Spleen (tissue), 11 donors: ENCODE data around the gene SUMO4. TPM values are rescaled to one million over a fixed set of nuclear protein-coding genes. Genes with fewer than 3 reads are reported as not detected.

ENCODE experiments used
- DNase-seq: peaks from one replicate; pipeline ENCODE4 v3.0.0-alpha.2; 2020
- H3K27ac ChIP-seq, 8 donors: fragments of 200-600 bp; sonication (generic) in 7 of 8; 1 replicate in 4 of 8; 2 replicates in 4 of 8; pipeline versions ENCODE4 v1.5.0 to v1.8.0; 2016 to 2021; ENCODE audit warnings: inconsistent platforms in 4 of 8, mild to moderate bottlenecking in 4 of 8, moderate library complexity in 1 of 8
- H3K27me3 ChIP-seq, 7 donors: fragments of 200-600 bp; sonication (generic) in 6 of 7; replicated peaks in 1 of 7; 1 replicate in 4 of 7; 2 replicates in 3 of 7; pipeline versions ENCODE4 v1.5.0 to v1.8.0; 2016 to 2021; ENCODE audit warnings: inconsistent platforms in 3 of 7, mild to moderate bottlenecking in 1 of 7
- H3K36me3 ChIP-seq, 6 donors: fragments of 200-600 bp; sonication (generic) in 5 of 6; 1 replicate in 4 of 6; 2 replicates in 2 of 6; pipeline versions ENCODE4 v1.5.0 to v1.8.0; 2016 to 2021; ENCODE audit warnings: inconsistent platforms in 2 of 6
- H3K4me1 ChIP-seq, 6 donors: fragments of 200-600 bp; sonication (generic) in 5 of 6; 1 replicate in 3 of 6; 2 replicates in 3 of 6; pipeline versions ENCODE4 v1.5.0 to v1.8.0; 2016 to 2021; ENCODE audit warnings: inconsistent platforms in 3 of 6
- H3K4me3 ChIP-seq, 8 donors: fragments of 200-600 bp; sonication (generic) in 7 of 8; 1 replicate in 4 of 8; 2 replicates in 4 of 8; pipeline versions ENCODE4 v1.5.0 to v1.8.0; 2016 to 2021; ENCODE audit warnings: inconsistent platforms in 4 of 8, mild to moderate bottlenecking in 4 of 8, moderate library complexity in 2 of 8
- H3K9me3 ChIP-seq, 8 donors: fragments of 200-600 bp; sonication (generic) in 7 of 8; 1 replicate in 4 of 8; 2 replicates in 4 of 8; pipeline versions ENCODE4 v1.5.0 to v1.8.0; 2016 to 2021; ENCODE audit warnings: inconsistent platforms in 4 of 8
- CTCF ChIP-seq, 11 experiments: fragments of 200-600 bp in 7 of 11; fragments of 450-650 bp in 4 of 11; sonication (generic) in 4 of 11; IDR thresholded peaks in 8 of 11; conservative IDR thresholded peaks in 3 of 11; 1 replicate in 7 of 11; 2 replicates in 4 of 11; pipeline versions ENCODE4 v1.4.0 to v1.8.0; 2016 to 2021; ENCODE audit warnings: antibody characterized with exemption in 11 of 11, inconsistent platforms in 4 of 11, mild to moderate bottlenecking in 1 of 11
- POLR2A ChIP-seq, 3 donors: fragments of 450-650 bp; IDR thresholded peaks; one replicate each; pipeline ENCODE4 v1.5.1; 2017; ENCODE audit warnings: antibody characterized with exemption in 3 of 3, mild to moderate bottlenecking in 1 of 3
- POLR2AphosphoS5 ChIP-seq, 3 donors: sonication (generic); formaldehyde crosslinking; IDR thresholded peaks; one replicate each; pipeline ENCODE4 v1.5.1; 2017; ENCODE audit warnings: antibody characterized with exemption in 3 of 3
- WGBS, 5 donors: extraction: QIAGEN DNeasy Blood & Tissue Kit in 3 of 5; methylation state at CpG; one replicate each; pipeline versions ENCODE4 v1.1.5 to v1.1.7; 2013 to 2018; 5-methylcytosine and 5-hydroxymethylcytosine counted together
- intact Hi-C: fragments of 100-400 bp; cut with DNase I; formaldehyde crosslinking; loops from one replicate; pipeline ENCODE4 v1.15.0; 2023; ENCODE audit warnings: low total_unique reads
- polyA plus RNA-seq, 3 donors: library from polyadenylated mRNA; stranded (reverse); fragments of 200-250 nt; gene quantifications; one replicate each; pipeline ENCODE4 v1.2.1, GENCODE V29; 2013
- total RNA-seq, 7 donors: library from RNA; depleted of rRNA in 3 of 7; stranded (reverse); fragments of >200 nt in 3 of 7; fragmentation: NEBNext Ultra II Directional in 4 of 7; extraction: Animal tissue kit (Norgen Biotek cat#: 25700) in 4 of 7; gene quantifications; one replicate each; pipeline versions ENCODE4 v1.1.0 to v1.2.1, GENCODE V29; 2016 to 2021
- donor health status: healthy with polysubstance abuse.
- donor health status: DM: no; HTN: no; CAD: no; lungs with moderate emphysema.
- donor health status: DM: no; HTN: no; CAD: no.
- donor health status: Bipolar disorder and iron deficiency.
- donor health status: healthy.
- donor health status: DM: no; HTN: no; CAD: no.
- donor health status: DM: yes; HTN: yes; CAD: no.

SUMO4 gene
- total and polyA plus RNA-seq, 10 donors: 0.16 to 19.7 (median 6.3) TPM; not detected in 2

GRCh38 chr6:149414821-149415220, 14.8 kb downstream of the SUMO4 start:
- 91 to 98% (median 96%) methylated on average over 4 of the region's 4 CpGs for WGBS, 5 donors
- intact Hi-C loops: no loop called here
- Histone ChIP-seq H3K4me3 (no peak overlapping the region), H3K4me1 (no peaks in the 10 kb centered on the region), H3K27ac (no peak overlapping the region), H3K9me3 (peaks cover 0 to 4% (median 0%) of the 10 kb centered on the region in 8 donors), H3K27me3 (no peaks in the 10 kb centered on the region), H3K36me3 (peaks cover 0 to 38% (median 10%) of the 10 kb centered on the region in 6 donors)
- TF ChIP-seq CTCF (IDR thresholded peaks at IDR 0.05 in 8 of 11, conservative IDR thresholded peaks at IDR 0.05 in 3 of 11) (no peak), POLR2A (IDR thresholded peaks at IDR 0.05) (no peak), POLR2AphosphoS5 (IDR thresholded peaks at IDR 0.05) (no peak)
- no peak for DNase-seq

- no peaks in the 10 kb centered on the region for H3K4me1 ChIP-seq
Measured at GRCh38 chr6:149419696-149420404, 19.8 kb downstream of the SUMO4 start.

GRCh38 chr6:149421132-149421531, 21.1 kb downstream of the SUMO4 start:
- WGBS, 5 donors: 65 to 89% (median 72%) methylated on average over 5 of the region's 5 CpGs
- no peaks in the 10 kb centered on the region for H3K9me3 ChIP-seq
- H3K36me3 ChIP-seq: no peaks in the 10 kb centered on the region
- no peaks in the 10 kb centered on the region for H3K27me3 ChIP-seq
- H3K4me3 ChIP-seq: no peak overlapping the region
- no peaks in the 10 kb centered on the region for H3K4me1 ChIP-seq
- H3K27ac ChIP-seq: no peak overlapping the region
- intact Hi-C loops: no loop called here
- TF ChIP-seq CTCF (IDR thresholded peaks at IDR 0.05 in 8 of 11, conservative IDR thresholded peaks at IDR 0.05 in 3 of 11) (no peak), POLR2AphosphoS5 (IDR thresholded peaks at IDR 0.05) (no peak), POLR2A (IDR thresholded peaks at IDR 0.05) (no peak)
- DNase-seq: no peak

More at GRCh38 chr6:149419696-149420404, 19.8 kb downstream of the SUMO4 start:
- Histone ChIP-seq H3K4me3 (no peak overlapping the region), H3K27me3 (no peaks in the 10 kb centered on the region), H3K27ac (no peak overlapping the region), H3K36me3 (peaks cover 0 to under 1% (median 0%) of the 10 kb centered on the region in 6 donors), H3K9me3 (peaks cover 0 to 4% (median 0%) of the 10 kb centered on the region in 8 donors)
- DNase-seq: no peak
- 77 to 88% (median 80%) methylated on average over 13 of the region's 13 CpGs for WGBS, 5 donors
- TF ChIP-seq POLR2AphosphoS5 (IDR thresholded peaks at IDR 0.05) (no peak), CTCF (IDR thresholded peaks at IDR 0.05 in 8 of 11, conservative IDR thresholded peaks at IDR 0.05 in 3 of 11) (no peak), POLR2A (IDR thresholded peaks at IDR 0.05) (no peak)
- intact Hi-C loops: no loop called here

GRCh38 chr6:149422581-149422980, 22.5 kb downstream of the SUMO4 start:
- intact Hi-C loops: no loop called here

More at GRCh38 chr6:149422581-149422980, 22.5 kb downstream of the SUMO4 start:
- H3K27ac ChIP-seq: no peak overlapping the region
- DNase-seq: no peak
- TF ChIP-seq POLR2A (IDR thresholded peaks at IDR 0.05) (no peak), POLR2AphosphoS5 (IDR thresholded peaks at IDR 0.05) (no peak), CTCF (IDR thresholded peaks at IDR 0.05 in 8 of 11, conservative IDR thresholded peaks at IDR 0.05 in 3 of 11) (no peak)
- no peaks in the 10 kb centered on the region for H3K27me3 ChIP-seq
- no peaks in the 10 kb centered on the region for H3K9me3 ChIP-seq
- 87 to 98% (median 95%) methylated on average over 4 of the region's 4 CpGs for WGBS, 5 donors
- no peaks in the 10 kb centered on the region for H3K4me1 ChIP-seq
- H3K36me3 ChIP-seq: no peaks in the 10 kb centered on the region
- no peak overlapping the region for H3K4me3 ChIP-seq
